Left lung (tissue), 10 donors: ENCODE data around the gene NPL. TPM values are rescaled to one million over a fixed set of nuclear protein-coding genes. Genes with fewer than 3 reads are reported as not detected.

ENCODE experiments used
- ATAC-seq: fragments of 200-7000 bp; cut with Tn5 transposase; one replicate; pipeline ENCODE4 v1.9.1; 2020; ENCODE audit warnings: moderate library complexity
- DNase-seq, 4 donors: peaks; one replicate each; pipeline ENCODE4 v3.0.0-alpha.2; 2013 to 2020
- H3K27ac ChIP-seq, 2 donors: fragments of 200-600 bp; sonication (generic) in 1 of 2; one replicate each; pipeline versions ENCODE4 v1.5.0 to v1.8.0; 2020 to 2021
- H3K27me3 ChIP-seq, 2 donors: fragments of 200-600 bp; sonication (generic) in 1 of 2; one replicate each; pipeline versions ENCODE4 v1.5.0 to v1.8.0; 2020 to 2021
- H3K36me3 ChIP-seq, 2 donors: fragments of 200-600 bp; sonication (generic) in 1 of 2; one replicate each; pipeline versions ENCODE4 v1.5.0 to v1.8.0; 2020 to 2021
- H3K4me1 ChIP-seq, 2 donors: fragments of 200-600 bp; one replicate each; pipeline ENCODE4 v1.8.0; 2021
- H3K4me3 ChIP-seq, 2 donors: fragments of 200-600 bp; sonication (generic) in 1 of 2; one replicate each; pipeline versions ENCODE4 v1.5.0 to v1.8.0; 2020 to 2021; ENCODE audit warnings: mild to moderate bottlenecking in 1 of 2
- H3K9me3 ChIP-seq, 2 donors: fragments of 200-600 bp; sonication (generic) in 1 of 2; one replicate each; pipeline versions ENCODE4 v1.5.0 to v1.8.0; 2020 to 2021
- intact Hi-C, 2 donors: fragments of 100-400 bp; cut with DNase I; formaldehyde crosslinking; loops; one replicate each; pipeline versions ENCODE4 v1.11.2 to v1.14.2; 2022
- polyA plus RNA-seq, 6 donors: library from polyadenylated mRNA; unstranded; fragments of 120-200 nt; gene quantifications; one replicate each; pipeline ENCODE4 v1.2.1, GENCODE V29; 2013; ENCODE audit not compliant: insufficient read length in 6 of 6
- total RNA-seq, 2 donors: library from RNA; stranded (reverse); fragmentation: NEBNext Ultra II Directional; extraction: Animal tissue kit (Norgen Biotek cat#: 25700); gene quantifications; one replicate each; pipeline ENCODE4 v1.2.1, GENCODE V29; 2021
- TF ChIP-seq, protein P1 (sequence below), 2 donors: fragments of 200-600 bp; sonication (generic) in 1 of 2; IDR thresholded peaks; one replicate each; pipeline versions ENCODE4 v1.5.0 to v1.8.0; 2021; ENCODE audit warnings: antibody characterized with exemption in 2 of 2
- donor health status: DM: no; HTN: yes; CAD: no.
- donor health status: DM: no; HTN: no; CAD: no.

The NPL gene
- total and polyA plus RNA-seq, 8 donors, result 6.4 to 73.5 (median 8.6) TPM

DNA sequence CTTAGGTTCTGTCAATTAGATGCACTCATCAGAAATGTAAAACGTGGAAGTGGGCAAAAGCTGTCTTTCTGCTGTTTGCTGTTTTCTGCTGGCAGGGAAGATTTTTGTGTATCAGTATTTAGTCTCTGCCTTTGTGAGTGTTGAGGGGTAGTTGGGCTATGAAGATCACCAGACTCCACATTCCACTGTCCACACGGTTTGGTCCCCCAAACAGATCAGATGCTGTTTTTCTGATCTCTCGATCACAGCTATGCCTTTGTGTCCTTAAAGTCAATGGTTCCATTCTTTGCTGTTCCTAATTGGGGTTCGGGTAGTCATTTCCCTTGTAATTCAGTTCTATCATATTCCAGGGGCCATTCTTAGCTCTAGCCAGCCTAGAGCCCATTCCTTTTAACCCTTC lies 27.0 kb upstream of the NPL start:
- DNase-seq, result no peak
- intact Hi-C loops, result no loop called here
- Histone ChIP-seq H3K27ac (no peak overlapping the region), H3K4me3 (no peak overlapping the region), H3K27me3 (no peaks in the 10 kb centered on the region), H3K4me1 (no peaks in the 10 kb centered on the region), H3K36me3 (no peaks in the 10 kb centered on the region), H3K9me3 (peaks cover 0 to 2% of the 10 kb centered on the region in 2 donors)
- no peak for ATAC-seq
- TF ChIP-seq, protein P1, sequence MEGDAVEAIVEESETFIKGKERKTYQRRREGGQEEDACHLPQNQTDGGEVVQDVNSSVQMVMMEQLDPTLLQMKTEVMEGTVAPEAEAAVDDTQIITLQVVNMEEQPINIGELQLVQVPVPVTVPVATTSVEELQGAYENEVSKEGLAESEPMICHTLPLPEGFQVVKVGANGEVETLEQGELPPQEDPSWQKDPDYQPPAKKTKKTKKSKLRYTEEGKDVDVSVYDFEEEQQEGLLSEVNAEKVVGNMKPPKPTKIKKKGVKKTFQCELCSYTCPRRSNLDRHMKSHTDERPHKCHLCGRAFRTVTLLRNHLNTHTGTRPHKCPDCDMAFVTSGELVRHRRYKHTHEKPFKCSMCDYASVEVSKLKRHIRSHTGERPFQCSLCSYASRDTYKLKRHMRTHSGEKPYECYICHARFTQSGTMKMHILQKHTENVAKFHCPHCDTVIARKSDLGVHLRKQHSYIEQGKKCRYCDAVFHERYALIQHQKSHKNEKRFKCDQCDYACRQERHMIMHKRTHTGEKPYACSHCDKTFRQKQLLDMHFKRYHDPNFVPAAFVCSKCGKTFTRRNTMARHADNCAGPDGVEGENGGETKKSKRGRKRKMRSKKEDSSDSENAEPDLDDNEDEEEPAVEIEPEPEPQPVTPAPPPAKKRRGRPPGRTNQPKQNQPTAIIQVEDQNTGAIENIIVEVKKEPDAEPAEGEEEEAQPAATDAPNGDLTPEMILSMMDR (IDR thresholded peaks at IDR 0.05), result no peak

DNA sequence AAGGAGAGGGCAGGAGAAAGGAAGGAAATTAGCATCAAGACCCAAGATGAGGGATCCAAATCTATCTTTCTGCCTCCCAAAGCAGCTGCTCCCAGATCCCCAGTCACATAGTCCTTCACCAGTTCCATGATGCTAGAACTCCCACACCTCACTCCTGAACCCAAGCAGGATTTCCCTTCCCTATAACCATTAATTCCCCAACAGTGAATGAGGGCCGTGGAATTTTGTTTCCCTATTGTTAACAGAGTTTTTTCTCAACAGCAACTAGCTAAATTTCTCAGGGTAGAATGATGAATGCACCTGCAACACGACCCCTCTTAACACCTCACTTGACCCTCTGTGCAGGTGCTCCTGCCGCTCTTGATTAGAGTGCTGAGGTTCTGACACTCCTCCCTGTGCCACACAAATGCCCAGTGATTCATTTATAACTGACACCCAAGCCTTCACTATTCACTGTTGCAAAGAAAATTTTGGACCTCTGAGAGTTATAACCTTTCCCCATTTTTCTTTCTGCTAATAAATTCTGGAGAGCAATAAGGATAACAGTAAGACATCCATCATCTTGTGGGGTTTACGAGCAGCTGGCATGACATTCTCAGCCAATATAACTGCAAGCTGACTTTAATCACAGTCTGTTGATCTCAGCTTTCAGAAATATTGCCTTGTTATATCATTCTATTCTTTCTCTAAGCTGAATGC lies 25.4 kb upstream of the NPL start:
- intact Hi-C loops, result no loop called here
- Histone ChIP-seq H3K4me3 (no peak overlapping the region), H3K9me3 (peaks cover 0 to 2% of the 10 kb centered on the region in 2 donors), H3K27ac (no peak overlapping the region), H3K4me1 (no peaks in the 10 kb centered on the region), H3K36me3 (no peaks in the 10 kb centered on the region), H3K27me3 (no peaks in the 10 kb centered on the region)
- TF ChIP-seq, protein P1 (IDR thresholded peaks at IDR 0.05), result no peak
- DNase-seq, result no peak
- no peak for ATAC-seq

DNA sequence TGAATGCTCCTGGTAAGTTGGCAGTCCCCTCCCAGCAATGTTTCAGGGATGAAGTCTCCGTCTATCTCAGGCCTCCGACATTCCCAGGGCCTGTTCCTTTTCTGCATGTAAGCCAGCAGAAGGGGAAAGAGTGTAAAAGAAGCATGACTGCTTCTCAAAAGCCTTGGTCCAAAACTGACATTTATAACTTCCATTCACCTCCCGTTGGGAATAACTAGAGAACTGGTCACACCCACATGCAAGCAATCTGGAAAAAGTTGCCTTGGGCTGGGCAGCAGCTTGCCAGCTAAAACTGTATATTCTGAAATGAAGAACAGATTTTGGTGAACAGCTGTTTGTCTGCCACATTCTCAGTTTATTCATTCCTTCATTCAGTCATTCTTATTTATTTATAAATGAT lies 24.2 kb upstream of the NPL start:
- intact Hi-C loops, result no loop called here
- H3K27ac ChIP-seq, result no peak overlapping the region
- TF ChIP-seq, protein P1 (IDR thresholded peaks at IDR 0.05), result no peak
- DNase-seq (no peak), ATAC-seq (no peak)
- no peak overlapping the region for H3K4me3 ChIP-seq
- peaks cover 0 to 2% of the 10 kb centered on the region in 2 donors for H3K9me3 ChIP-seq
- no peaks in the 10 kb centered on the region for H3K27me3 ChIP-seq
- H3K36me3 ChIP-seq, result no peaks in the 10 kb centered on the region
- H3K4me1 ChIP-seq, result no peaks in the 10 kb centered on the region

DNA sequence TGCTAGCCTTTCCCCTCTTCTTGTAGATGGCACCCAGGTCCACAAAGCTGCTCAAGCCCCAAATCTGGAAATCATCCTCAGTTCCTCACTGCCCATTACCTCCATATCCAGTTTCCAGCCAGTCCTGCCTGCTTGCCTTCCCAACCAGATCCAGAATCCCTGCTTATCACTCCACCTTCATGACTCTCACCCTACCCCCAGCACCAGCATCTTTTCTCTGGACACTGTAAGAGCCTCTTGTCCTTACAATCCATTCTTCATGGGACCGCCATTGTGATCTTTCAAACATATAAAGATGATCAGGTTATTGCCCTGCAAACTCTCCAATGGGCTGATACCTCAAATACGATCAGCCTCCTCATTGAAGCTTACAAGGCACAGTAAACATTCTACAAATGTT lies 23.5 kb upstream of the NPL start:
- TF ChIP-seq, protein P1 (IDR thresholded peaks at IDR 0.05), result no peak
- DNase-seq (no peak), ATAC-seq (no peak)
- intact Hi-C loops, result no loop called here
- peaks cover 0 to 2% of the 10 kb centered on the region in 2 donors for H3K9me3 ChIP-seq
- H3K4me3 ChIP-seq, result no peak overlapping the region
- no peak overlapping the region for H3K27ac ChIP-seq
- H3K27me3 ChIP-seq, result no peaks in the 10 kb centered on the region
- no peaks in the 10 kb centered on the region for H3K36me3 ChIP-seq
- no peaks in the 10 kb centered on the region for H3K4me1 ChIP-seq

DNA sequence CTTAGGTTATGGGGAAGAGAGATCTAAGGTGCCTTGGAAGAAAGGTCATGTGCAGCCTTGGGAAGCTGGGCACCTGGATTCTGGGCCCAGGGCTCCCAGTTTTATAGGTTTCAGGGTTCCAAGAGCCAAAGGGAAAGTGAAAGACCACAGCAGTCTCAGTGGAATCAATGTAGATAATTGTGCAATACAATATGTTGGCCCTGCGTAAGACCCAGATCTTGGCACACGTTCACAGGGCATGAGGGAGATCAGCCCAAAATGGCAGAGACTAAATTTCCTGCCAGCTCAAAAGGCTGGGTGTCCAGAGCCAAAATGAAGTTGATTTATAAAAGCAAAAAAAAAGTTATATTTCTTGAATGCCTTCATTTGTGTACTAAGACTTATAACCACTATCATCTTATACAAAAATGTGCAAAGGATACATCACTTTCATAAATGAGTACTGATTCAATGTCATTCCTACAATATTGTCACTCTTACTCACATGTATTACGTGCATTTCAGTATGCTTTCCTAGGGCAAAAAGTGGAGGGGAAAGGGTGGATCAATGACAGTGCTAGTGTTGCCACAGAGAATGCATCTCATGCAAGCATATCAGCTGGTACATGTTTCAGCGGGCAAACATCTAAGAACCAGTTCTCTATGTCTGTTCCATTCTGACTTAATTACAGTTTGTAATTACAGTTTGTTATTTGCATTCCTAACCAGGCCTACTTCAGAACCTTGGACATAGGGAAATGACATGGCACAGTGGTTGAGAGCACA lies 22.5 kb upstream of the NPL start:
- TF ChIP-seq, protein P1 (IDR thresholded peaks at IDR 0.05), result no peak
- Histone ChIP-seq H3K9me3 (no peaks in the 10 kb centered on the region), H3K4me3 (no peak overlapping the region), H3K27me3 (no peaks in the 10 kb centered on the region), H3K36me3 (no peaks in the 10 kb centered on the region), H3K27ac (no peak overlapping the region), H3K4me1 (no peaks in the 10 kb centered on the region)
- DNase-seq, result no peak
- intact Hi-C loops, result no loop called here
- no peak for ATAC-seq
